ENCODE data around the gene FZR1. TPM values are rescaled to one million over a fixed set of nuclear protein-coding genes. Genes with fewer than 3 reads are reported as not detected.

The FZR1 gene
- total and polyA plus RNA-seq, 9 of the 15 experiments (the other 6 are each of a cell fraction or from before 2014, with no cell fraction given): 0.18 to 48.0 (median 22.2) TPM

DNA sequence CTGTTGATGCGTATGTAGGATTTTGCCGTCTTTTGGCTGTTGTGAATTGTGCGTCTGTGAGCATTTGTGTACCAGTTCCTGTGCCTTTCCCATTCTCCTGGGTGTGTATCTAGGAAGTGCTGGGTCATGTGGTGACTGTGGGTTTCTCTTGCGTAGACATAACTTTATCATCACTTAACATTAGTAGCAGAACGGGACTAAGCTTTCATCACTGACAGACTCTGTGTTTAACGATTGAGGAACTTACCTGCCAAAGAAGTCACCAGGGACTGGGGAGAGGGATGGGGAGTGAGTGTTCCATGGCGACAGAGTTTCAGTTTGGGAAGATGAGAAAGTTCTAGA, 15.0 kb downstream of the FZR1 start (continued):
- TF ChIP-seq ZNF551 (CRISPR knock-in tag; IDR thresholded peaks at IDR 0.05): no peak
- TF ChIP-seq RBM17 (IDR thresholded peaks at IDR 0.05; ENCODE audit: borderline replicate concordance, low read depth, low read length): no peak
- TF ChIP-seq, protein P1, sequence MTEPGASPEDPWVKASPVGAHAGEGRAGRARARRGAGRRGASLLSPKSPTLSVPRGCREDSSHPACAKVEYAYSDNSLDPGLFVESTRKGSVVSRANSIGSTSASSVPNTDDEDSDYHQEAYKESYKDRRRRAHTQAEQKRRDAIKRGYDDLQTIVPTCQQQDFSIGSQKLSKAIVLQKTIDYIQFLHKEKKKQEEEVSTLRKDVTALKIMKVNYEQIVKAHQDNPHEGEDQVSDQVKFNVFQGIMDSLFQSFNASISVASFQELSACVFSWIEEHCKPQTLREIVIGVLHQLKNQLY (CRISPR knock-in tag; conservative IDR thresholded peaks at IDR 0.05): no peak
- TF ChIP-seq ZNF696 (CRISPR knock-in tag; conservative IDR thresholded peaks at IDR 0.05): no peak
- TF ChIP-seq MYNN (IDR thresholded peaks at IDR 0.05): no peak
- TF ChIP-seq MYNN (CRISPR knock-in tag; IDR thresholded peaks at IDR 0.05): no peak
- TF ChIP-seq, protein P2, sequence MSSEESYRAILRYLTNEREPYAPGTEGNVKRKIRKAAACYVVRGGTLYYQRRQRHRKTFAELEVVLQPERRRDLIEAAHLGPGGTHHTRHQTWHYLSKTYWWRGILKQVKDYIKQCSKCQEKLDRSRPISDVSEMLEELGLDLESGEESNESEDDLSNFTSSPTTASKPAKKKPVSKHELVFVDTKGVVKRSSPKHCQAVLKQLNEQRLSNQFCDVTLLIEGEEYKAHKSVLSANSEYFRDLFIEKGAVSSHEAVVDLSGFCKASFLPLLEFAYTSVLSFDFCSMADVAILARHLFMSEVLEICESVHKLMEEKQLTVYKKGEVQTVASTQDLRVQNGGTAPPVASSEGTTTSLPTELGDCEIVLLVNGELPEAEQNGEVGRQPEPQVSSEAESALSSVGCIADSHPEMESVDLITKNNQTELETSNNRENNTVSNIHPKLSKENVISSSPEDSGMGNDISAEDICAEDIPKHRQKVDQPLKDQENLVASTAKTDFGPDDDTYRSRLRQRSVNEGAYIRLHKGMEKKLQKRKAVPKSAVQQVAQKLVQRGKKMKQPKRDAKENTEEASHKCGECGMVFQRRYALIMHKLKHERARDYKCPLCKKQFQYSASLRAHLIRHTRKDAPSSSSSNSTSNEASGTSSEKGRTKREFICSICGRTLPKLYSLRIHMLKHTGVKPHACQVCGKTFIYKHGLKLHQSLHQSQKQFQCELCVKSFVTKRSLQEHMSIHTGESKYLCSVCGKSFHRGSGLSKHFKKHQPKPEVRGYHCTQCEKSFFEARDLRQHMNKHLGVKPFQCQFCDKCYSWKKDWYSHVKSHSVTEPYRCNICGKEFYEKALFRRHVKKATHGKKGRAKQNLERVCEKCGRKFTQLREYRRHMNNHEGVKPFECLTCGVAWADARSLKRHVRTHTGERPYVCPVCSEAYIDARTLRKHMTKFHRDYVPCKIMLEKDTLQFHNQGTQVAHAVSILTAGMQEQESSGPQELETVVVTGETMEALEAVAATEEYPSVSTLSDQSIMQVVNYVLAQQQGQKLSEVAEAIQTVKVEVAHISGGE (CRISPR knock-in tag; IDR thresholded peaks at IDR 0.05): no peak
- TF ChIP-seq, protein P3, sequence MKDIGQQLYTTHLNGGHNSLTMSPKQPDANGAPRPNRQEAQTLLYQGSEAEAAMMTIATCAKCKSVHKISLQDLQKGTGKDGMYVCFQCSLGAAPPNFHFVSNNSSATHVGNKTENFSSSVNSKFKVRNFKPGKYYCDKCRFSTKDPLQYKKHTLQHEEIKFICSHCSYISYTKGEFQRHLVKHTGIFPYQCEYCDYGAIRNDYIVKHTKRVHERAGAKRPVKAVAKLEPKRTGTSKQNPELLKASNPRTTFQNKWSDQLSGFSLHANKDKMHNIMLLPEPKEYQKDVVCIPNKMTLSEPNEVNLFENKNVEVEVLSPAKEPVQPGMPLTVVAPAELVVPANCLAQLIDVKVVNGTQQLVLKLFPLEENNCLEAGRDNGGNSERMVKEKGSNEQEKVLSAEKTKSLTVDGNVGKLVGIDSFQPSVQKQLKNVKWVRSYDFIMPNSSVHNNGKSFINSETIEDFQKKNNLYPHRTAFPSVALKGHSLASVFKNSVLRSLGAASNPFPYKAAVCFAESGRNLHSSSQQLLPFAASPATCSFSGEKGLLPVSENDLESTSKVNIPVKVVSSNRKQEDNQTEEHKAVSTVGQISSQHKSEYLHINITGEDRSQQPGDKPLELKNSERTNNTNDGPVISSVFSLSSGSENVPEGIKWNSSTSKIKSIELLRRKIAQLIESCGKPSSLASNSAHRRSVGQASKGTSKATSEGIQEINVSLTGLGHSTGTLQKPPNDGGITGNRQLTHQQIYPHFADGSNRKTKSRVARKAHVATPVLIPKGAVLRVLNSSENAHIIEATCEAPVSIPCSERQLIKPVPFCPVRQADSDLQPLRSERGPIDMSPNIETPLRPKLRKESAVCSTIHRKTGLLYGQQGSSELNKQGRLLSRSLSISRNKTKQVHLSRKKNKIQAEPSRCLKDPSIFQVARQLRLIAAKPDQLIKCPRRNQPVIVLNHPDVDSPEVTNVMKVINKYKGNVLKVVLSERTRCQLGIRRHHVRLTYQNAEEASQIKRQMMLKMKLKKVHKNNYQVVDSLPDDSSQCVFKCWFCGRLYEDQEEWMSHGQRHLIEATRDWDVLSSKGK (CRISPR knock-in tag; IDR thresholded peaks at IDR 0.05): no peak
- TF ChIP-seq, protein P4, sequence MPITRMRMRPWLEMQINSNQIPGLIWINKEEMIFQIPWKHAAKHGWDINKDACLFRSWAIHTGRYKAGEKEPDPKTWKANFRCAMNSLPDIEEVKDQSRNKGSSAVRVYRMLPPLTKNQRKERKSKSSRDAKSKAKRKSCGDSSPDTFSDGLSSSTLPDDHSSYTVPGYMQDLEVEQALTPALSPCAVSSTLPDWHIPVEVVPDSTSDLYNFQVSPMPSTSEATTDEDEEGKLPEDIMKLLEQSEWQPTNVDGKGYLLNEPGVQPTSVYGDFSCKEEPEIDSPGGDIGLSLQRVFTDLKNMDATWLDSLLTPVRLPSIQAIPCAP (CRISPR knock-in tag; IDR thresholded peaks at IDR 0.05; ENCODE audit: borderline replicate concordance): no peak
- TF ChIP-seq ZKSCAN3 (CRISPR knock-in tag; IDR thresholded peaks at IDR 0.05): no peak
- TF ChIP-seq FOXA3 (CRISPR knock-in tag; conservative IDR thresholded peaks at IDR 0.05 in 1 of 2, IDR thresholded peaks at IDR 0.05 in 1 of 2): peak in 1 of 2 experiments; percentile 49; a peak in 2 of 4 replicates
- TF ChIP-seq, protein P5, sequence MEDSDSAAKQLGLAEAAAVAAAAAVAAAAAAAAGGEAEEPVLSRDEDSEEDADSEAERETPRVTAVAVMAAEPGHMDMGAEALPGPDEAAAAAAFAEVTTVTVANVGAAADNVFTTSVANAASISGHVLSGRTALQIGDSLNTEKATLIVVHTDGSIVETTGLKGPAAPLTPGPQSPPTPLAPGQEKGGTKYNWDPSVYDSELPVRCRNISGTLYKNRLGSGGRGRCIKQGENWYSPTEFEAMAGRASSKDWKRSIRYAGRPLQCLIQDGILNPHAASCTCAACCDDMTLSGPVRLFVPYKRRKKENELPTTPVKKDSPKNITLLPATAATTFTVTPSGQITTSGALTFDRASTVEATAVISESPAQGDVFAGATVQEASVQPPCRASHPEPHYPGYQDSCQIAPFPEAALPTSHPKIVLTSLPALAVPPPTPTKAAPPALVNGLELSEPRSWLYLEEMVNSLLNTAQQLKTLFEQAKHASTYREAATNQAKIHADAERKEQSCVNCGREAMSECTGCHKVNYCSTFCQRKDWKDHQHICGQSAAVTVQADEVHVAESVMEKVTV (CRISPR knock-in tag; IDR thresholded peaks at IDR 0.05): no peak
- no peak for TF ChIP-seq CREBBP (IDR thresholded peaks at IDR 0.05; ENCODE audit: low read depth, low read length)
- TF ChIP-seq, protein P6, sequence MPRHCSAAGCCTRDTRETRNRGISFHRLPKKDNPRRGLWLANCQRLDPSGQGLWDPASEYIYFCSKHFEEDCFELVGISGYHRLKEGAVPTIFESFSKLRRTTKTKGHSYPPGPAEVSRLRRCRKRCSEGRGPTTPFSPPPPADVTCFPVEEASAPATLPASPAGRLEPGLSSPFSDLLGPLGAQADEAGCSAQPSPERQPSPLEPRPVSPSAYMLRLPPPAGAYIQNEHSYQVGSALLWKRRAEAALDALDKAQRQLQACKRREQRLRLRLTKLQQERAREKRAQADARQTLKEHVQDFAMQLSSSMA (CRISPR knock-in tag; IDR thresholded peaks at IDR 0.05): no peak
- no peak for TF ChIP-seq ZNF586 (CRISPR knock-in tag; conservative IDR thresholded peaks at IDR 0.05)
- no peak for TF ChIP-seq JUNB (CRISPR knock-in tag; conservative IDR thresholded peaks at IDR 0.05)
- no peak for TF ChIP-seq MCM5 (IDR thresholded peaks at IDR 0.05; ENCODE audit: low read depth)
